HepG2 (cell line): ENCODE results near the gene PTGES3. TPM values are rescaled to one million over a fixed set of nuclear protein-coding genes. Genes with fewer than 3 reads are reported as not detected.

ENCODE experiments used
- ATAC-seq: fragments of 200-7000 bp; cut with Tn5 transposase; 3 replicates; pipeline ENCODE4 v1.9.1; 2020; ENCODE audit warnings: mild to moderate bottlenecking, moderate library complexity
- BruUV-seq: library from RNA; stranded (reverse); fragments of 400-500 nt; replicated peaks from 2 replicates; lab custom pipeline; 2021; lab: Mats Ljungman, UMichigan
- CTCF ChIA-PET: fragments of 300-600 bp; formaldehyde crosslinking; extraction: SDS; loops from one replicate; lab custom pipeline; 2021; ENCODE audit warnings: low total read pairs, inconsistent platforms, low intra/inter-chr PET ratio; lab: Yijun Ruan, JAX
- POLR2A ChIA-PET: fragments of 350-600 bp; sonication (Branson Sonifier 250); formaldehyde crosslinking; loops from one replicate; lab custom pipeline; 2020; ENCODE audit warnings: antibody characterized with exemption, inconsistent platforms; lab: Yijun Ruan, JAX
- DNase-seq: peaks from one replicate; pipeline ENCODE4 v3.0.0-alpha.2; 2015; ENCODE audit warnings: low spot score
- FAIRE-seq: peaks from 3 replicates; lab custom pipeline; 2011; peaks lifted over from hg19 to GRCh38; lab: Jason Lieb, UNC
- H2AFZ ChIP-seq: one replicate; pipeline ENCODE4 v1.6.1; 2011; ENCODE audit warnings: low read length, inconsistent platforms
- H3K27ac ChIP-seq: fragments of 300-600 bp; 3 replicates; pipeline ENCODE4 v1.8.0; 2011; ENCODE audit warnings: mixed run types, mild to moderate bottlenecking, mixed read lengths, low read length, inconsistent platforms; ENCODE audit not compliant: insufficient read depth; ENCODE audit errors: extremely low read length
- H3K27me3 ChIP-seq, 2 experiments: fragments of 200-600 bp in 1 of 2; 2 replicates in 1 of 2; 3 replicates in 1 of 2; pipeline versions ENCODE4 v1.6.0 to v1.8.0; 2011; ENCODE audit warnings: low read length in 2 of 2, mild to moderate bottlenecking in 2 of 2, moderate library complexity in 2 of 2, inconsistent platforms in 1 of 2; ENCODE audit not compliant: insufficient read depth in 2 of 2, control insufficient read depth in 1 of 2
- H3K36me3 ChIP-seq, 2 experiments: fragments of 200-600 bp in 1 of 2; replicated peaks in 1 of 2; 2 replicates in 1 of 2; 3 replicates in 1 of 2; pipeline versions ENCODE4 v1.5.1 to v1.8.0; 2011; ENCODE audit warnings: low read length in 2 of 2, inconsistent platforms in 1 of 2; ENCODE audit not compliant: insufficient read depth in 2 of 2, control insufficient read depth in 1 of 2
- H3K4me1 ChIP-seq: 2 replicates; pipeline ENCODE4 v1.5.1; 2012; ENCODE audit warnings: low read length, inconsistent platforms; ENCODE audit not compliant: insufficient read depth
- H3K4me2 ChIP-seq: 2 replicates; pipeline ENCODE4 v1.6.0; 2011; ENCODE audit warnings: low read depth, low read length, inconsistent platforms
- H3K4me3 ChIP-seq, 3 experiments: fragments of 200-600 bp in 1 of 3; sonication (generic), shearing (Covaris generic) in 1 of 3; replicated peaks in 1 of 3; 2 replicates each; pipeline ENCODE4 v1.5.1; 2011 to 2016; ENCODE audit warnings: low read length in 3 of 3, inconsistent platforms in 2 of 3, low read depth in 2 of 3, mild to moderate bottlenecking in 2 of 3, control low read depth in 1 of 3, mixed read lengths in 1 of 3; ENCODE audit not compliant: insufficient read depth in 1 of 3
- H3K79me2 ChIP-seq: one replicate; pipeline ENCODE4 v1.6.1; 2011; ENCODE audit warnings: low read length, inconsistent platforms; ENCODE audit not compliant: insufficient read depth
- H3K9ac ChIP-seq: 2 replicates; pipeline ENCODE4 v1.6.0; 2011; ENCODE audit warnings: mild to moderate bottlenecking, low read depth, low read length, inconsistent platforms; ENCODE audit not compliant: insufficient read depth
- H3K9me3 ChIP-seq: 2 replicates; pipeline ENCODE4 v1.5.1; 2012; ENCODE audit warnings: mild to moderate bottlenecking, low read length
- H4K20me1 ChIP-seq: 2 replicates; pipeline ENCODE4 v1.6.0; 2011; ENCODE audit warnings: inconsistent platforms, mild to moderate bottlenecking, low read length, moderate library complexity; ENCODE audit not compliant: insufficient read depth
- GLI4 ChIP-seq: sonication (generic); formaldehyde crosslinking; IDR thresholded peaks from 2 replicates; pipeline ENCODE4 v1.5.1; 2020; ENCODE audit warnings: missing genetic modification reagents, mild to moderate bottlenecking, moderate library complexity, borderline replicate concordance
- HNRNPUL1 ChIP-seq: fragments of 200-400 bp; formaldehyde crosslinking; IDR thresholded peaks from 2 replicates; pipeline ENCODE4 v1.6.1; 2017; ENCODE audit warnings: low read depth, mild to moderate bottlenecking, low read length, moderate library complexity
- PAF1 ChIP-seq: IDR thresholded peaks from 2 replicates; pipeline ENCODE4 v1.6.1; 2016; ENCODE audit warnings: missing genetic modification reagents, missing compliant biosample characterization
- PCBP1 ChIP-seq: fragments of 200-400 bp; formaldehyde crosslinking; IDR thresholded peaks from 2 replicates; pipeline ENCODE4 v1.6.1; 2017; ENCODE audit warnings: mild to moderate bottlenecking, low read depth, low read length, borderline replicate concordance
- PHB2 ChIP-seq: fragments of 450-650 bp; IDR thresholded peaks from 2 replicates; pipeline ENCODE4 v1.6.1; 2018; ENCODE audit not compliant: partially characterized antibody
- POLR2G ChIP-seq: fragments of 200-400 bp; formaldehyde crosslinking; IDR thresholded peaks from 2 replicates; pipeline ENCODE4 v1.6.1; 2018; ENCODE audit warnings: mild to moderate bottlenecking, low read depth, low read length, moderate library complexity
- RBM39 ChIP-seq: fragments of 200-400 bp; formaldehyde crosslinking; IDR thresholded peaks from one replicate; pipeline ENCODE4 v1.6.1; 2018; ENCODE audit warnings: antibody characterized with exemption, mild to moderate bottlenecking, low read depth, low read length; ENCODE audit not compliant: poor library complexity, severe bottlenecking
- RFX5 ChIP-seq: IDR thresholded peaks from 2 replicates; pipeline ENCODE4 v1.6.1; 2011; ENCODE audit warnings: low read depth, low read length, improper control_type of control experiment
- ZBTB2 ChIP-seq: sonication (generic); formaldehyde crosslinking; IDR thresholded peaks from 2 replicates; pipeline ENCODE4 v1.8.0; 2022; ENCODE audit warnings: low read depth, missing genetic modification reagents
- ZNF121 ChIP-seq: sonication (generic); formaldehyde crosslinking; IDR thresholded peaks from 2 replicates; pipeline ENCODE4 v1.5.0; 2020; ENCODE audit warnings: mild to moderate bottlenecking, missing genetic modification reagents
- ZNF281 ChIP-seq: sonication (generic); formaldehyde crosslinking; IDR thresholded peaks from 2 replicates; pipeline ENCODE4 v1.4.0; 2020; ENCODE audit warnings: missing genetic modification reagents, borderline replicate concordance
- ZNF441 ChIP-seq: sonication (generic); formaldehyde crosslinking; IDR thresholded peaks from 2 replicates; pipeline ENCODE4 v1.7.0; 2021; ENCODE audit warnings: missing genetic modification reagents, borderline replicate concordance
- ZNF576 ChIP-seq: sonication (generic); formaldehyde crosslinking; IDR thresholded peaks from 2 replicates; pipeline ENCODE4 v1.4.0; 2020; ENCODE audit warnings: mild to moderate bottlenecking, missing genetic modification reagents
- WGBS: methylation state at CpG from one replicate; pipeline ENCODE4 v1.1.6; 2017; ENCODE audit warnings: low lambda C conversion rate; 5-methylcytosine and 5-hydroxymethylcytosine counted together
- in situ Hi-C: cut with HindIII; loops from 2 replicates; pipeline ENCODE4 v1.10.0; 2017; ENCODE audit warnings: low pct_unique_long_range_greater_than_20kb; ENCODE audit not compliant: extremely low pct_ligation_motif_present
- intact Hi-C: fragments of 100-400 bp; cut with micrococcal nuclease; formaldehyde crosslinking; loops from one replicate; pipeline ENCODE4 v1.10.0; 2022; ENCODE audit not compliant: unreplicated experiment
- polyA plus RNA-seq, 8 experiments: library from polyadenylated mRNA; depleted of rRNA in 3 of 8; stranded (reverse) in 7 of 8; unstranded in 1 of 8; fragments of >200 nt; fragmentation: Illumina TruSeq in 4 of 8; extraction: Trizol in 4 of 8; gene quantifications; 2 replicates each; pipeline versions ENCODE4 v1.2.1 to v1.2.3, GENCODE V29; 2011 to 2016; ENCODE audit warnings: low read depth in 4 of 8, missing spikeins in 1 of 8, mixed read lengths in 1 of 8; ENCODE audit not compliant: insufficient read depth in 1 of 8
- total RNA-seq, 5 experiments: library from RNA; depleted of rRNA; stranded (reverse); fragments of >200 nt; fragmentation: Illumina TruSeq; extraction: Trizol; gene quantifications; 2 replicates each; pipeline ENCODE4 v1.2.3, GENCODE V29; 2016; ENCODE audit warnings: low read depth in 1 of 5
- TF ChIP-seq, protein P1 (sequence below): fragments of 450-650 bp; IDR thresholded peaks from 2 replicates; pipeline ENCODE4 v1.6.1; 2017

The PTGES3 gene
- total and polyA plus RNA-seq, 2 of the 13 experiments (the other 11 are each of a cell fraction or from before 2014, with no cell fraction given), result 54.4 to 159 TPM

- Histone ChIP-seq H3K4me1 (peaks cover 80% of the 10 kb centered on the region), H3K36me3 (peaks cover 6 to 31% of the 10 kb centered on the region in 2 experiments; a peak in 3 of 5 replicates), H3K4me2 (no peak overlapping the region), H3K9me3 (no peaks in the 10 kb centered on the region), H3K27ac (no peak overlapping the region), H3K9ac (no peak overlapping the region), H3K4me3 (no peak overlapping the region), H3K27me3 (no peaks in the 10 kb centered on the region), H2AFZ (no peak overlapping the region), H4K20me1 (peaks cover 77% of the 10 kb centered on the region)
- in situ Hi-C loops (no loop called here), intact Hi-C loops (no loop called here)
- WGBS, result 94% methylated on average over 2 of the region's 2 CpGs
- no TSS peak for BruUV-seq
- no peak for FAIRE-seq
- TF ChIP-seq RBM39 (no peak), PAF1 (0 out of 2 replicates have a peak, but pooled peaks have one; percentile 35), PCBP1 (no peak), ZNF441 (CRISPR knock-in tag) (no peak), HNRNPUL1 (no peak), ZBTB2 (CRISPR knock-in tag) (no peak), POLR2G (0 out of 2 replicates have a peak, but pooled peaks have one; percentile 20), ZNF281 (no peak), GLI4 (CRISPR knock-in tag) (no peak), PHB2 (no peak), ZNF121 (CRISPR knock-in tag) (peak; percentile 85), RFX5 (no peak), ZNF576 (CRISPR knock-in tag) (no peak)
- TF ChIP-seq, protein P1, sequence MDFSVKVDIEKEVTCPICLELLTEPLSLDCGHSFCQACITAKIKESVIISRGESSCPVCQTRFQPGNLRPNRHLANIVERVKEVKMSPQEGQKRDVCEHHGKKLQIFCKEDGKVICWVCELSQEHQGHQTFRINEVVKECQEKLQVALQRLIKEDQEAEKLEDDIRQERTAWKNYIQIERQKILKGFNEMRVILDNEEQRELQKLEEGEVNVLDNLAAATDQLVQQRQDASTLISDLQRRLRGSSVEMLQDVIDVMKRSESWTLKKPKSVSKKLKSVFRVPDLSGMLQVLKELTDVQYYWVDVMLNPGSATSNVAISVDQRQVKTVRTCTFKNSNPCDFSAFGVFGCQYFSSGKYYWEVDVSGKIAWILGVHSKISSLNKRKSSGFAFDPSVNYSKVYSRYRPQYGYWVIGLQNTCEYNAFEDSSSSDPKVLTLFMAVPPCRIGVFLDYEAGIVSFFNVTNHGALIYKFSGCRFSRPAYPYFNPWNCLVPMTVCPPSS, result no peak
- TF ChIP-seq, all 625 proteins: peak for 3
- H3K79me2 ChIP-seq, result peaks cover 92% of the 10 kb centered on the region
- POLR2A ChIA-PET, result interaction anchor here (1.6 kb wide), 1 partner anchor 33 kb away, joined by 3 read pairs; the partner anchor contains the start of gene ATP5F1B
- DNase-seq, result no peak
- no peak for ATAC-seq
- CTCF ChIA-PET, result no interaction called here
Observed at GRCh38 chr12:56678852-56679251, 9.2 kb downstream of the PTGES3 start.
